NCI-H2196 treated with DMSO at 0.1 percent for 48 hours (cell line): ENCODE results near the gene HORMAD1.
"Not testable (repeated sequence)": the region's sequence is repeated elsewhere in the genome, so short reads cannot be mapped to it uniquely, and the experiment has no call there.

Source experiments
- DNase-seq: peaks from one replicate; lab custom pipeline; 2025; ENCODE audit not compliant: unreplicated experiment; lab: John Stamatoyannopoulos, UW

Gene HORMAD1

GRCh38 chr1:150696995-150697927 is 23.4 kb downstream of the HORMAD1 start, which contains the start of gene GOLPH3L:
Gene GOLPH3L (minus strand): TSS chr1:150697154. CDS start chr1:150694838, 2,316 bp downstream.
- DNase-seq: peak; percentile 98

- no peak for DNase-seq
Measured at GRCh38 chr1:150696590-150696989, 24.1 kb downstream of the HORMAD1 start.

DNA sequence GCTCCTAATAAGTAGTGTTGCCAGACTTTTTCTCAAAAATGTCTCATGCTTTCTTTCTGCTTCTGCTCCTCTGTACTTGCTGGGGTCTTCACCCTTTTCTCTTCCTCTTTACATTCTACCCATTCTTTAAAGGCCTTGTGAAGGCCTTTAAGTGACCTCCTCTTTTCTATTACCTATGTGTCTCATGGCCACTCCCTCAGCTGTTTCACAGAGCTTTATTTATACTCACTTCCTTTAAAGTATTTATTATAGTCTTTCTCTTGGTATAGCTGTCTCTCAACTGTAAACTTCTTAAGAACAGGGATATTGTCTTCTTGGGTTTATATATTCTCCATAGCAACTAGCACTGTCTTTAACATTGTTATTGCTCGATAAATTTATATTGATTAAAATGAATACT is 24.5 kb downstream of the HORMAD1 start:
- DNase-seq: no peak

- DNase-seq: no peak
Measured at GRCh38 chr1:150695561-150695960, 25.1 kb downstream of the HORMAD1 start.

DNA sequence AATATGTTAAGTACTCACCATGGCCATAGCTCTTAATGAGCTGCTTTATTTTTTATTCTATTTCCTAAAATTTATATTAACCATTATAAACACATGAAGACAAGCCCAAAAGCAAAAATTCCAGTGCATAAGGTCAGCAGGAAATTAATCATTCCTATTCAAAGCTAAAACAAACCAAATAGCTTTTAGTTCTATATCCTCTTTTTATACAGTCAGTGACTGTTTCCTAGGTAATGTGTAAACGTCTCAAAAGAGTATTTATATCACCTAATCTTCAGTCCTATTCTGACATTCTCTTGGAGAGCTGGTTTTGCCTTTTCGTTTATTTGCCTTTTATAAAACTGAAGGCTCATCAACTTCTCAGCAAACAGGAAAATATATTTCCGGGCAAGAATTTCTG is 28.0 kb downstream of the HORMAD1 start:
- no peak for DNase-seq

DNA sequence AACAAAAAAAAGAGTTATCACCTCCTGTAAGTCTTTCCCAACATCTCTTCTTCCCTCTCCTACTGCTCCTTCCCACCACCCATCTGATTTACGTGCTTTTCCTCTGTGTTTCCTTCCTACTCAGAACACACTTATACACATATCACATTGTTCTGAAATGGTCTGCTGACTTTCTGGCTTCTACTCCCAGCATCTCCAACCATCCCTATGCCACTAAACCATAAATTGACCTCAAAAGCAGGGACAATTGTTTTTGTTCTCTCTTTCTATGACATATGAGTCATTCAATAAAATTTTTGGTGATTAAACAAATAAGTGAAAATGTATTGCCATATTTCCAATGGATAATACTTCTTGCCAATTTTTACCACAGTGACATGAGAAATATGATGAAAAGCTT is 31.9 kb downstream of the HORMAD1 start:
- no peak for DNase-seq

GRCh38 chr1:150686275-150686674 is 34.4 kb downstream of the HORMAD1 start:
- no peak for DNase-seq

DNA sequence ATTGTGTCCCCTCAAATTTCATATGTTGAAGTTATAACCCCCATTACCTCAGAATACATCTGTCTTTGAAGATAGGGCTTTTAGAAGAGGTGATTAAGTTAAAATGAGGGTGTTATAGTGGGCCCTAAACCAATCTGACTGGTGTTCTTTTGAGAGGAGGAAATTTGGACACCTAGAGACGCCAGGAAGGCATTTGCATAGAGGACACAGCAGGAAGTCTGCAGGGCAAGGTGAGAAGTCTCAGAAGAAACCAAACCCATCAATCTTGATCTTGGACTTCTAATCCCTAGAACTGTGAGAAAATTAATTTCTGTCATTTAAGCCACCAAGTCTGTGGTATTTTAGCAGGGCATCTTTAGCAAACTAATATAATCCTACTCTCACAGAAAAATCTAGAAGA is 36.8 kb downstream of the HORMAD1 start:
- DNase-seq: no peak

DNA sequence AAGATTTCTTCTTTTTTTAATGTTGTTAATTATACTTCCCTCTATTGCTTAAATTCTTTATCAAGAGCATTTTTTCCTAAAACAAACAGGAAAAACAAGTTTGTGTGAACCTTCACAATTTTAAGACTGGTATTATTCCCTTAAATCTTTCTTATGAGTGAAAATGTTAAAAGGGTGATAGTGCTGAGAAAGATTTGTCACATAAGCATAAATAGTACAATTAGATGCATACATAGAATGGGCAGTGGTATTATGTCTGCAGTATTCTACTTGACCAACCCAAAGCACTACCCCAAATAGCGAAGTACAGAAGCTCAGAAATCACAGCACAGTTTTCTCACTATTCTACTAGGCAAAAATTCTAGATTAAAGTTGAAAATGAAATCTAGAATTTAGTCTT is 41.7 kb downstream of the HORMAD1 start:
- DNase-seq: no peak

- DNase-seq: no peak
Measured at GRCh38 chr1:150674881-150675280, 45.8 kb downstream of the HORMAD1 start.

DNA sequence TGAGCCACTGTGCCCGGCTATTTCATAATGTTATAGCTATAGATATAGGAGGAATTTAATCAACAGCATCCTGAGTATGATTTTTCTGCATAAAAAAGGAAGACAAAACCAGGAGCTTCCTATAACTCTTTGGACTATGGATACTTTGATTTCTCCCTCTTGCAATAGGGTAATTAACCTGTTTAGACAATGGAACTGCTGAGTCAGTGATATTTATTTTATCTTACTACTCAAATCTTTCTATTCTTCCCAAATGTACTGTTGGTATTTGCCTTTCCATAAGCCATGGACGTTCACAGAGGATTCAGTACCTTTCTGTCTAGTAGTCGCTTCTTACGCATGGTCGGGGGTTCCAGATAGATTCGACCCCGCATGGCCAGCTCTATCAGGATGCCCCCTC is 57.4 kb downstream of the HORMAD1 start:
- DNase-seq: no peak

DNA sequence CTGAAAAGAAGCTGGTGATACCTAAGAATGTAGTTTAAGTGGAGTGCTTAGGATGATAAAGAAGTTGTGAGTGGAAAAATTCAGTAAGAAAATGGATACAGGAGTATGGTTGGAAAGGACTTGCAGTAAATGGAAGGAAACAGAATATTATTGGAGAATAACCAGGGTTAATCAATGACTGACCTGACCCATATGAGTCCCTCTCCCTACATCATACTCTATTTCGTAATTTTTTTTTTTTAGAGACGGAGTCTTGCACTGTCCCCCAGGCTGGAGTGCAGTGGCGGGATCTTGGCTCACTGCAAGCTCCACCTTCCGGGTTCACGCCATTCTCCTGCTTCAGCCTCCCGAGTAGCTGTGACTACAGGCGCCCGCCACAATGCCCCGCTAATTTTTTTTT is 57.9 kb downstream of the HORMAD1 start:
- no peak for DNase-seq

GRCh38 chr1:150661156-150661555 is 59.5 kb downstream of the HORMAD1 start:
- DNase-seq: no peak

DNA sequence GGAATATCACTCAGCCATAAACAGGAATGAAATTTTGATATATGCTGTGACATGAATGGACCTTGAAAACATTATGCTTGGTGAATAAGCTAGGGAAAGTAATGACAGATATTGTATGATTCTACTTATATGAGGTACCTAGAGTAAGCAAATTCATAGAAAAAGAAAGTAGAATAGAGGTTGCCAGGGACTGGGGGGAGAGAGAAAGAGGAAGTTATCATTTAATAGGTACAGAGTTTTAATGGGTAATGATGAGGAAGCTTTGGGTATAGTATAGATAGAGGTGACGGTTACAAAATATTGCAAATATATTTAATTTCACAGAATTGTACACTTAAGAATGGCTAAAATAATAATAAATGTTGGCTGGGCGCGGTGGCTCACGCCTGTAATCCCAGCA is 60.1 kb downstream of the HORMAD1 start:
- DNase-seq: no peak

DNA sequence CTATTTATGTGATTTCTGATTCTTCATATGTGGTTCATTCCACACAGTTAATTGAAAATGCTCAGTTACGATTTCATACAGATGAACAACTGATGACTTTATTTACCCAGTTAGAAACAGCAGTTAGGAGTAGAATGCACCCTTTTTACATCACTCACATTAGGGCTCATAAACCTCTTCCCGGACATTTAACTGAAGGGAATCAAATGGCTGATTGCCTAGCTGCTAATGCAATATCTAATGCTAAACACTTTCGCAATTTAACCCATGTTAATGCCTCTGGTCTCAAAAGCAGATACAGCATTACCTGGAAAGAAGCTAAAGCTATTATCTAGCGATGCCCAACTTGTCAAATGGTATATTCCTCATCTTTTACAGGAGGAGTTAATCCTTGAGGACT is 63.6 kb downstream of the HORMAD1 start:
- not testable (repeated sequence) for DNase-seq

DNA sequence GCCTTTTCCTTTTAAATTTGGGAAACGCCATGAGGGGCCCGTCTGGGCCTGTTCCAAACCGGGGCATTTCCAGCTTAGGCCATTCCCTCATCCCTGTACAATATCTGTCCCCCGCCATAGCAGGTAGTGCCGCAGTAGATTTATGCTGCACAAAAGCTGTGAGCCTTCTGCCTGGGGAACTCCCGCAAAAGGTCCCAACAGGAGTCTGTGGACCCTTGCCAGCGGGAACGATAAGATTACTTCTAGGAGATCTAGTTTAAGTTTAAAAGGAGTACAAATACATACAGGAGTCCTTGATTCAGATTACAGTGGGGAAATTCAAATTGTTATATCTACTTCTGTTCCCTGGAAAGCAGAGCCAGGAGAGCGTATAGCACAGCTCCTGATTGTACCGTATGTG is 66.1 kb downstream of the HORMAD1 start:
- not testable (repeated sequence) for DNase-seq

DNA sequence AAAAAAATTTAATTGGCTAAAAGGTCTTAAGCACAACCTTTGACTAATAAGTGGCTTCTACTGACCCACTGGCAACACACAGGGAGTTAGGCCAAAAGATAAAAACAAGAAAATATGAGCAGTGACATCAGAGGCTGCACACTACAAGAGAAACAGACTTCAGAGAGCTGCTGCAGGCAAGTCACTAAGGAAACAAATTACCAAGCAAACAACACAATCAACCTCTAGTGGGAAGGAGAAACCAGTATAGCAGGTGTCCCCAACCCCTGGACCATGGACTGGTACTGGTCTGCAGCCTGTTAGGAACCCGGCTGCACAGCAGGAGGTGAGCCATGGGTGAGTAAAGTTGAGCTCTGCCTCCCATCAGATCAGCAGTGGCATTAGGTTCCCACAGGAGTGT is 70.5 kb downstream of the HORMAD1 start:
- DNase-seq: peak; percentile 53

GRCh38 chr1:150649441-150650075 is 71.1 kb downstream of the HORMAD1 start:
- DNase-seq: no peak
